Natural killer cell (primary cell): Measurements from ENCODE around the gene PTPRU. TPM values are rescaled to one million over a fixed set of nuclear protein-coding genes. Genes with fewer than 3 reads are reported as not detected.

Experiments
- ATAC-seq, 3 donors: fragments of 150-1000 bp in 2 of 3; fragments of 200-7000 bp in 1 of 3; cut with Tn5 transposase; 1 replicate in 1 of 3; 2 replicates in 2 of 3; pipeline ENCODE4 v1.10.0; 2021; ENCODE audit warnings: mild to moderate bottlenecking in 2 of 3, moderate library complexity in 2 of 3
- DNase-seq, 2 donors: peaks; one replicate each; pipeline versions ENCODE4 v3.0.0 to v3.0.0-alpha.2; 2013 to 2021; ENCODE audit warnings: mixed read lengths in 1 of 2
- H3K27ac ChIP-seq: one replicate; pipeline ENCODE4 v1.5.1; 2013; ENCODE audit warnings: mild to moderate bottlenecking, low read length
- H3K27me3 ChIP-seq: one replicate; pipeline ENCODE4 v1.6.1; 2013; ENCODE audit warnings: low read length; ENCODE audit not compliant: control insufficient read depth, insufficient read depth
- H3K36me3 ChIP-seq: one replicate; pipeline ENCODE4 v1.6.1; 2013; ENCODE audit warnings: low read length; ENCODE audit not compliant: control insufficient read depth, insufficient read depth
- H3K4me1 ChIP-seq: one replicate; pipeline ENCODE4 v1.6.1; 2013; ENCODE audit warnings: low read length; ENCODE audit not compliant: control insufficient read depth, insufficient read depth
- H3K4me3 ChIP-seq: one replicate; pipeline ENCODE4 v1.5.1; 2013; ENCODE audit warnings: low read length
- H3K9me3 ChIP-seq: one replicate; pipeline ENCODE4 v1.6.1; 2013; ENCODE audit warnings: low read length; ENCODE audit not compliant: control insufficient read depth, insufficient read depth
- H3K27ac Mint-ChIP-seq, 2 donors: one replicate each; pipeline ENCODE4 v1.8.0; 2022; ENCODE audit warnings: mild to moderate bottlenecking in 2 of 2, mixed read lengths in 2 of 2, moderate library complexity in 1 of 2
- H3K27me3 Mint-ChIP-seq, 2 donors: one replicate each; pipeline ENCODE4 v1.8.0; 2022; ENCODE audit warnings: low read depth in 2 of 2, mixed read lengths in 2 of 2
- H3K36me3 Mint-ChIP-seq: one replicate; pipeline ENCODE4 v1.8.0; 2022; ENCODE audit warnings: mixed read lengths
- H3K4me1 Mint-ChIP-seq, 2 donors: one replicate each; pipeline ENCODE4 v1.8.0; 2022; ENCODE audit warnings: mixed read lengths in 2 of 2
- H3K4me3 Mint-ChIP-seq: one replicate; pipeline ENCODE4 v1.8.0; 2022; ENCODE audit warnings: mild to moderate bottlenecking, moderate library complexity, mixed read lengths
- H3K9me3 Mint-ChIP-seq, 2 donors: one replicate each; pipeline ENCODE4 v1.8.0; 2022; ENCODE audit warnings: mixed read lengths in 2 of 2
- WGBS: methylation state at CpG from one replicate; pipeline ENCODE4 v1.1.7; 2013; ENCODE audit warnings: missing lambda C conversion rate; ENCODE audit not compliant: insufficient coverage; 5-methylcytosine and 5-hydroxymethylcytosine counted together
- intact Hi-C: fragments of 100-400 bp; cut with micrococcal nuclease; formaldehyde crosslinking; loops from one replicate; pipeline ENCODE4 v1.14.2; 2022
- total RNA-seq, 4 donors: library from RNA; stranded (reverse); fragments of 120-200 nt in 1 of 4; gene quantifications; one replicate each; pipeline versions ENCODE4 v1.2.3 to v1.2.4, GENCODE V29; 2013 to 2022
- TF ChIP-seq, protein P1 (sequence below): fragments of 200-600 bp; IDR thresholded peaks from one replicate; pipeline ENCODE4 v1.8.0; 2022; ENCODE audit warnings: antibody characterized with exemption

PTPRU gene
- total RNA-seq, 3 donors from 2014 or later (not counting 1 experiment from before 2014, with no cell fraction given) = 0.54 to 1.6 (median 0.79) TPM

DNA sequence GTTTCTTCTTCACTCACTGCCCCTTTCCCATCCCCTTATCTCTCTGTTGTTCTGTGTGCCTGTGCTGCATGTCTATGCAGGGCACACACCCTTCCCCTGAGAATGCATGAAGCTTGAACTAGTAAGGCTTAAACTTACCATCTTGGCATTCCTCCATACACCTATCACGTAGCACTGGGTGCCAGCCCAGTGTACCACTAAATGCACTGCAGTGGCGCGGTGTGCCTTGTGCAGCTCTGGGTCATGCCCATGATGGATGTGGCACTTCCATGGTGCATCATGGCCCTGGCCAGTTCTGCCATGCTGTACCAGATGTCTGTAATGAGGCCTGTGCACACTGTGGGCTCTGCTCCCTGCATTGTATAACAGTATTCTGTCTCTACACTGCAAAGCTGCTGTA lies 10.7 kb downstream of the PTPRU start:
- H3K4me1 Mint-ChIP-seq = no peaks in the 10 kb centered on the region
- H3K36me3 Mint-ChIP-seq = no peaks in the 10 kb centered on the region
- TF ChIP-seq, protein P1, sequence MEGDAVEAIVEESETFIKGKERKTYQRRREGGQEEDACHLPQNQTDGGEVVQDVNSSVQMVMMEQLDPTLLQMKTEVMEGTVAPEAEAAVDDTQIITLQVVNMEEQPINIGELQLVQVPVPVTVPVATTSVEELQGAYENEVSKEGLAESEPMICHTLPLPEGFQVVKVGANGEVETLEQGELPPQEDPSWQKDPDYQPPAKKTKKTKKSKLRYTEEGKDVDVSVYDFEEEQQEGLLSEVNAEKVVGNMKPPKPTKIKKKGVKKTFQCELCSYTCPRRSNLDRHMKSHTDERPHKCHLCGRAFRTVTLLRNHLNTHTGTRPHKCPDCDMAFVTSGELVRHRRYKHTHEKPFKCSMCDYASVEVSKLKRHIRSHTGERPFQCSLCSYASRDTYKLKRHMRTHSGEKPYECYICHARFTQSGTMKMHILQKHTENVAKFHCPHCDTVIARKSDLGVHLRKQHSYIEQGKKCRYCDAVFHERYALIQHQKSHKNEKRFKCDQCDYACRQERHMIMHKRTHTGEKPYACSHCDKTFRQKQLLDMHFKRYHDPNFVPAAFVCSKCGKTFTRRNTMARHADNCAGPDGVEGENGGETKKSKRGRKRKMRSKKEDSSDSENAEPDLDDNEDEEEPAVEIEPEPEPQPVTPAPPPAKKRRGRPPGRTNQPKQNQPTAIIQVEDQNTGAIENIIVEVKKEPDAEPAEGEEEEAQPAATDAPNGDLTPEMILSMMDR = no peak
- no peak overlapping the region for H3K27ac ChIP-seq
- 97% methylated on average over 3 of the region's 3 CpGs for WGBS
- intact Hi-C loops = no loop called here
- H3K27ac Mint-ChIP-seq = no peak overlapping the region
- H3K4me1 ChIP-seq = no peaks in the 10 kb centered on the region
- H3K9me3 ChIP-seq = no peaks in the 10 kb centered on the region
- DNase-seq = no peak
- no peak overlapping the region for H3K4me3 ChIP-seq
- ATAC-seq = no peak
- no peaks in the 10 kb centered on the region for H3K27me3 ChIP-seq
- H3K27me3 Mint-ChIP-seq = peaks cover 0 to 10% of the 10 kb centered on the region in 2 donors
- no peak overlapping the region for H3K4me3 Mint-ChIP-seq
- H3K9me3 Mint-ChIP-seq = no peaks in the 10 kb centered on the region
- no peaks in the 10 kb centered on the region for H3K36me3 ChIP-seq

DNA sequence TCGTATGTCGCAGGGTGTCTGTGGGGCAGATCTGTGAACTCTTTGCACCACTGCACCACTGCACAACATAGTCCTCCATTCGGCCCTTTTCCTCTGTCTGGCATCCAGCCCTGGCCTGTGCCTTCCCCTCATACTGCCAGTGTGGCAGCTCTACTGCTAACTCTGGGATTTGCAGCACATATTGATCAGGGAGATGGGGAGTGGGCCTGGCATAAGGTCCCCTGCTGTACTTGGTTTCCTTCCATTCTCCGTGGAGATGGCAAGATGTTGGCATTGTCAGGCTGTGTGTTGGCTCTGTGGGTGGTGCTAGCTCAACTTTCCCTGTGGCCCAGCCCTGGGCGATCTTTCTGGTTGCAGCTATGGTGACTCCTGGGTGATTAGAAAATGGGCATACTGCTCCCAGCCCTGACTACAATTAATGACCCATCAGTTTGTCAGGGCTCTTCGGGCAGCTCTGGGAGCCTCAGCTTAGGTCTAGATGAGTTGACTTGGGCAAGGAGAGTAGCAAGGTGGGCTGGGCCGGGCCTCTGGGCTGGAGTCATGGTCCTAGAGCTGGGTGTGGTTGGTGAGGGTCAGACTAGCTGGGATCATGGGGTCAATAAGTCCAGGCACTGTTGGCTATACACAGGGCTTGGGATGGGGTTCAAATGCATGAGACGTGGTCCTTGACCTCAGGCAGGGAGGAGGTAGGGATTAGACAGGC lies 11.4 kb downstream of the PTPRU start:
- 85% methylated on average over 8 of the region's 8 CpGs for WGBS
- no peak overlapping the region for H3K27ac Mint-ChIP-seq
- H3K9me3 ChIP-seq = no peaks in the 10 kb centered on the region
- no peaks in the 10 kb centered on the region for H3K27me3 ChIP-seq
- no peaks in the 10 kb centered on the region for H3K9me3 Mint-ChIP-seq
- H3K36me3 Mint-ChIP-seq = no peaks in the 10 kb centered on the region
- intact Hi-C loops = no loop called here
- H3K27me3 Mint-ChIP-seq = peaks cover 0 to 7% of the 10 kb centered on the region in 2 donors
- no peaks in the 10 kb centered on the region for H3K36me3 ChIP-seq
- ATAC-seq (no peak), DNase-seq (no peak)
- H3K27ac ChIP-seq = no peak overlapping the region
- H3K4me1 ChIP-seq = no peaks in the 10 kb centered on the region
- no peaks in the 10 kb centered on the region for H3K4me1 Mint-ChIP-seq
- H3K4me3 ChIP-seq = no peak overlapping the region
- H3K4me3 Mint-ChIP-seq = no peak overlapping the region
- TF ChIP-seq, protein P1 = no peak

DNA sequence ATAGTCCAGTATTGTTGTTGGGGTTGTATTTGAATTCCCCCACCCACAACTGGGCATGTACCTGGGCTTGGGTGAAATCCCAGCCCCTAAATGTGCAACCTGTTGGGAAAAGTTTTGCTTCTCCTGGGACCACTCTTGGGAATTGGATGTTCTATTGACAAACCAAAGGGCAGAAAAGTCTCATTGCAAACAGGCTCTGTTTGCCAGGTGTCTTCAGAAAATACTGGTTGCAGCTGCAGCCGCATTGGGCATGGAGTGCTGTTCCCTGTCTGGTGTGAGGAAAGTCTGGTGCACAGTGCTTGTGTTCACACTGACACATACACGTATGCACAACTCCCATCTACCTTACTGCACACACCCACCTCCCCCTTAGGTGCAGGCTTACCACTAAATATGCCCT lies 12.1 kb downstream of the PTPRU start:
- no peak for ATAC-seq
- H3K9me3 Mint-ChIP-seq = no peaks in the 10 kb centered on the region
- Histone ChIP-seq H3K9me3 (no peaks in the 10 kb centered on the region), H3K36me3 (no peaks in the 10 kb centered on the region), H3K4me1 (no peaks in the 10 kb centered on the region), H3K27ac (no peak overlapping the region), H3K4me3 (no peak overlapping the region), H3K27me3 (no peaks in the 10 kb centered on the region)
- no peak overlapping the region for H3K4me3 Mint-ChIP-seq
- H3K27me3 Mint-ChIP-seq = peaks cover 0 to 7% of the 10 kb centered on the region in 2 donors
- DNase-seq = no peak
- 90% methylated on average over 2 of the region's 2 CpGs for WGBS
- intact Hi-C loops = no loop called here
- TF ChIP-seq, protein P1 = no peak
- no peaks in the 10 kb centered on the region for H3K4me1 Mint-ChIP-seq
- no peaks in the 10 kb centered on the region for H3K36me3 Mint-ChIP-seq
- no peak overlapping the region for H3K27ac Mint-ChIP-seq

DNA sequence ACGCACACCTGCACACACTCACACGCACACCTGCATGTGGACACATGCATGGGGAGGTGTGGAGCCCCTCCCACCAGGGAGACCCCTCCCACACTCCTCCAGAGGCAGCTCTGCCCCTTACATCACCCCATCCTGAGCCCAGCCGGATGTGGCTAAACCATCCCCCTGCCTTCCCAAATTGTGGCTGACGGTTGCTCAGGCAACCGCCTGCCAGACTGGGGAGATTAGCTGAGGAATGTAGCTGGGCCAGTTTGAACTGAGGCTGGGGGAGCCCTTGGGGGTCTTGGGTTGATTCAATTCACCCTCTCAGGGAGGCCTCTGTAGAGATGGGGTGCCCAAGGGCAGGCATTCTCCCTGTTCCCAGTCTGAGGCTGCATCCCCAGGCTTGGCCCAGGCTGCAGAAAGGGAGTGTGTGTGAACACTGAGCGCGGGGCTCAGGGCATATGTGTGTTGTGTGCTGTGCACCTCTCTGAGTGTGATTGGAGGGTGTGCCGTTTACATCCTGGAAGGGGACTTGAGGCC lies 12.9 kb downstream of the PTPRU start:
- H3K9me3 Mint-ChIP-seq = no peaks in the 10 kb centered on the region
- TF ChIP-seq, protein P1 = no peak

More for the DNA sequence above, 12.9 kb downstream of the PTPRU start:
- Histone ChIP-seq H3K9me3 (no peaks in the 10 kb centered on the region), H3K36me3 (no peaks in the 10 kb centered on the region), H3K4me3 (no peak overlapping the region), H3K27ac (no peak overlapping the region), H3K4me1 (no peaks in the 10 kb centered on the region), H3K27me3 (no peaks in the 10 kb centered on the region)
- peaks cover 0 to 7% of the 10 kb centered on the region in 2 donors for H3K27me3 Mint-ChIP-seq
- H3K4me1 Mint-ChIP-seq = no peaks in the 10 kb centered on the region
- no peak overlapping the region for H3K4me3 Mint-ChIP-seq
- no peaks in the 10 kb centered on the region for H3K36me3 Mint-ChIP-seq
- DNase-seq (no peak), ATAC-seq (no peak)
- no peak overlapping the region for H3K27ac Mint-ChIP-seq
- intact Hi-C loops = no loop called here
- 57% methylated on average over 7 of the region's 8 CpGs for WGBS
